ENCODE data around the gene FBXL16. TPM values are rescaled to one million over a fixed set of nuclear protein-coding genes. Genes with fewer than 3 reads are reported as not detected.
A peak's percentile ranks its signal among the peaks of the same experiment; 100 is the strongest.

Gene FBXL16
- total and polyA plus RNA-seq, 9 of the 15 experiments (the other 6 are each of a cell fraction or from before 2014, with no cell fraction given) = 0.21 to 8.2 (median 1.7) TPM

DNA sequence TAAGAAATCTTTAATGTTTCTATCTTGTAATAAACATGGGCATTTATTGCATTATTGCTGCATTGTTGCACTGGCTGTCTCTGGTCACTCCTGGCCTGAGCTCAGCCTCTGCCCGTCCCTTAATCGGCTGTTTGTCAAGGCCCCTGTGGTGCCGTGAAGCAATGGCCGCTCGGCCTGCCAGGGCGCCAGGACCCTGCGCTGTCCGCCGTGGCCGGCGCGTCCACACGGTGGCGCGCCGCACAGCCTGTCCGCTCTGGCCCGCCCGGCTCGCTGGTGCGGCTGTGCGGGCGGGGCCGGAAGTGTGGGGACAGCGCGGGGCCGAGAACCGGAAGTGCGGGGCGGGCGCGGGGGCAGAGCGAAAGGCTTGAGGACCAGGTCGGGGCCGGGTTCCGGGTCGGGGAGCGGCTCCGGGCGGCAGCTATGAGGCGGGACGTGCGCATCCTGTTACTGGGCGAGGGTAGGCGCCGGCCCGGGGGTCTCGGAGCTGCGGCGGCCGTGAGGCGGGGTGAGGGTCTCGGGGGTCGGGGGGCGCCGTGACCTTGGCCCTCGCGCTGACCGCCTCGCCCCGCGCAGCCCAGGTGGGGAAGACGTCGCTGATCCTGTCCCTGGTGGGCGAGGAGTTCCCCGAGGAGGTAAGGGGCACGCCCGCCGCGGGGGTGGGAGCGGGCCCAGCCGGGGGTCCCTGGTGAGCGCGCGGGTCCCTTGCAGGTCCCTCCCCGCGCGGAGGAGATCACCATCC is 37.7 kb downstream of the FBXL16 start, which contains the start of gene RHOT2 (continued):
- TF ChIP-seq, protein P1, sequence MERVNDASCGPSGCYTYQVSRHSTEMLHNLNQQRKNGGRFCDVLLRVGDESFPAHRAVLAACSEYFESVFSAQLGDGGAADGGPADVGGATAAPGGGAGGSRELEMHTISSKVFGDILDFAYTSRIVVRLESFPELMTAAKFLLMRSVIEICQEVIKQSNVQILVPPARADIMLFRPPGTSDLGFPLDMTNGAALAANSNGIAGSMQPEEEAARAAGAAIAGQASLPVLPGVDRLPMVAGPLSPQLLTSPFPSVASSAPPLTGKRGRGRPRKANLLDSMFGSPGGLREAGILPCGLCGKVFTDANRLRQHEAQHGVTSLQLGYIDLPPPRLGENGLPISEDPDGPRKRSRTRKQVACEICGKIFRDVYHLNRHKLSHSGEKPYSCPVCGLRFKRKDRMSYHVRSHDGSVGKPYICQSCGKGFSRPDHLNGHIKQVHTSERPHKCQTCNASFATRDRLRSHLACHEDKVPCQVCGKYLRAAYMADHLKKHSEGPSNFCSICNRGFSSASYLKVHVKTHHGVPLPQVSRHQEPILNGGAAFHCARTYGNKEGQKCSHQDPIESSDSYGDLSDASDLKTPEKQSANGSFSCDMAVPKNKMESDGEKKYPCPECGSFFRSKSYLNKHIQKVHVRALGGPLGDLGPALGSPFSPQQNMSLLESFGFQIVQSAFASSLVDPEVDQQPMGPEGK (CRISPR knock-in tag; IDR thresholded peaks at IDR 0.05; ENCODE audit: borderline replicate concordance) = no peak
- no peak for TF ChIP-seq AFF1 (IDR thresholded peaks at IDR 0.05; ENCODE audit: low read depth in 1 of 2, partially characterized antibody in 2 of 2)
- no peak for TF ChIP-seq CC2D1A (IDR thresholded peaks at IDR 0.05)
- TF ChIP-seq ZNF696 (CRISPR knock-in tag; conservative IDR thresholded peaks at IDR 0.05) = no peak
- peak; percentile 79 for TF ChIP-seq RBFOX2 (IDR thresholded peaks at IDR 0.05; ENCODE audit: low read depth, low read length)
- TF ChIP-seq PHB (CRISPR knock-in tag; IDR thresholded peaks at IDR 0.05) = no peak
- TF ChIP-seq DMBX1 (CRISPR knock-in tag; IDR thresholded peaks at IDR 0.05; ENCODE audit: borderline replicate concordance) = no peak
- no peak for TF ChIP-seq ARID1B (IDR thresholded peaks at IDR 0.05)
- no peak for TF ChIP-seq ZNF408 (CRISPR knock-in tag; IDR thresholded peaks at IDR 0.05; ENCODE audit: low read depth)
- no peak for TF ChIP-seq ZNF140 (CRISPR knock-in tag; IDR thresholded peaks at IDR 0.05)
- TF ChIP-seq EHMT2 (IDR thresholded peaks at IDR 0.05) = no peak
- TF ChIP-seq MITF (IDR thresholded peaks at IDR 0.05) = no peak
- TF ChIP-seq MLX (CRISPR knock-in tag; conservative IDR thresholded peaks at IDR 0.05) = no peak
- TF ChIP-seq ASH1L (IDR thresholded peaks at IDR 0.05; ENCODE audit: borderline replicate concordance, low read depth, partially characterized antibody) = no peak
- TF ChIP-seq PTBP1 (IDR thresholded peaks at IDR 0.05; ENCODE audit: low read depth, low read length) = no peak
- no peak for TF ChIP-seq ZEB2 (IDR thresholded peaks at IDR 0.05)
- no peak for TF ChIP-seq XRCC3 (IDR thresholded peaks at IDR 0.05)
- TF ChIP-seq, protein P2, sequence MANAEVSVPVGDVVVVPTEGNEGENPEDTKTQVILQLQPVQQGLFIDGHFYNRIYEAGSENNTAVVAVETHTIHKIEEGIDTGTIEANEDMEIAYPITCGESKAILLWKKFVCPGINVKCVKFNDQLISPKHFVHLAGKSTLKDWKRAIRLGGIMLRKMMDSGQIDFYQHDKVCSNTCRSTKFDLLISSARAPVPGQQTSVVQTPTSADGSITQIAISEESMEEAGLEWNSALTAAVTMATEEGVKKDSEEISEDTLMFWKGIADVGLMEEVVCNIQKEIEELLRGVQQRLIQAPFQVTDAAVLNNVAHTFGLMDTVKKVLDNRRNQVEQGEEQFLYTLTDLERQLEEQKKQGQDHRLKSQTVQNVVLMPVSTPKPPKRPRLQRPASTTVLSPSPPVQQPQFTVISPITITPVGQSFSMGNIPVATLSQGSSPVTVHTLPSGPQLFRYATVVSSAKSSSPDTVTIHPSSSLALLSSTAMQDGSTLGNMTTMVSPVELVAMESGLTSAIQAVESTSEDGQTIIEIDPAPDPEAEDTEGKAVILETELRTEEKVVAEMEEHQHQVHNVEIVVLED (CRISPR knock-in tag; IDR thresholded peaks at IDR 0.05) = peak; percentile 78

All from K562 (cell line).